Measurements from ENCODE around the gene PACSIN2.
"Not testable (repeated sequence)": the region's sequence is repeated elsewhere in the genome, so short reads cannot be mapped to it uniquely, and the experiment has no call there.

PACSIN2 gene

DNA sequence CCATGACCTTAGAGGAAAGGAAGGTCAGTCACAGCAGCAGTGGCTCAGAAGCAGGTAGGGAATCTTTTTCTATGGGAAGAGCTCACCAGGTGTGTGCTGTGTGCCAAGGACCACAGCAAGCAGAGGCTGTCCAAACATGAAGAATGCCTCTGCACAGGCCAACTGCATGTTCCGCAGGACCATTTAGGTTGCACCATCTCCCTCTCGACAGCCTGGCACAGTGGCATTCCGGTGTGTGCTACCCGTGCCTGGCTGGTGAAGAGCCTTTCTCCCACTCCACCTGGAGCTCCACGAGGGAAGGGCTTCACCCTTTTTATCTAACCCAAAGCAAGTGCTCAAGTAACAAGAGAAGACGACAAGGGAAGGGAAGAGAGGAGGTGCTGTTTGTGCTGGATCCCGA is 76.5 kb downstream of the PACSIN2 start:
- Mint-ChIP-seq H3K27ac (peak overlapping the region; percentile 31), H3K9me3 (no peaks in the 10 kb centered on the region), H3K4me3 (no peak overlapping the region), H3K36me3 (ENCODE audit: low read depth) (peaks cover 10% of the 10 kb centered on the region), H3K27me3 (ENCODE audit: low read depth, poor library complexity) (peaks cover 3% of the 10 kb centered on the region), H3K4me1 (peaks cover 67% of the 10 kb centered on the region)
- no peak for DNase-seq
- TF ChIP-seq, protein P1, sequence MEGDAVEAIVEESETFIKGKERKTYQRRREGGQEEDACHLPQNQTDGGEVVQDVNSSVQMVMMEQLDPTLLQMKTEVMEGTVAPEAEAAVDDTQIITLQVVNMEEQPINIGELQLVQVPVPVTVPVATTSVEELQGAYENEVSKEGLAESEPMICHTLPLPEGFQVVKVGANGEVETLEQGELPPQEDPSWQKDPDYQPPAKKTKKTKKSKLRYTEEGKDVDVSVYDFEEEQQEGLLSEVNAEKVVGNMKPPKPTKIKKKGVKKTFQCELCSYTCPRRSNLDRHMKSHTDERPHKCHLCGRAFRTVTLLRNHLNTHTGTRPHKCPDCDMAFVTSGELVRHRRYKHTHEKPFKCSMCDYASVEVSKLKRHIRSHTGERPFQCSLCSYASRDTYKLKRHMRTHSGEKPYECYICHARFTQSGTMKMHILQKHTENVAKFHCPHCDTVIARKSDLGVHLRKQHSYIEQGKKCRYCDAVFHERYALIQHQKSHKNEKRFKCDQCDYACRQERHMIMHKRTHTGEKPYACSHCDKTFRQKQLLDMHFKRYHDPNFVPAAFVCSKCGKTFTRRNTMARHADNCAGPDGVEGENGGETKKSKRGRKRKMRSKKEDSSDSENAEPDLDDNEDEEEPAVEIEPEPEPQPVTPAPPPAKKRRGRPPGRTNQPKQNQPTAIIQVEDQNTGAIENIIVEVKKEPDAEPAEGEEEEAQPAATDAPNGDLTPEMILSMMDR (IDR thresholded peaks at IDR 0.05): no peak

DNA sequence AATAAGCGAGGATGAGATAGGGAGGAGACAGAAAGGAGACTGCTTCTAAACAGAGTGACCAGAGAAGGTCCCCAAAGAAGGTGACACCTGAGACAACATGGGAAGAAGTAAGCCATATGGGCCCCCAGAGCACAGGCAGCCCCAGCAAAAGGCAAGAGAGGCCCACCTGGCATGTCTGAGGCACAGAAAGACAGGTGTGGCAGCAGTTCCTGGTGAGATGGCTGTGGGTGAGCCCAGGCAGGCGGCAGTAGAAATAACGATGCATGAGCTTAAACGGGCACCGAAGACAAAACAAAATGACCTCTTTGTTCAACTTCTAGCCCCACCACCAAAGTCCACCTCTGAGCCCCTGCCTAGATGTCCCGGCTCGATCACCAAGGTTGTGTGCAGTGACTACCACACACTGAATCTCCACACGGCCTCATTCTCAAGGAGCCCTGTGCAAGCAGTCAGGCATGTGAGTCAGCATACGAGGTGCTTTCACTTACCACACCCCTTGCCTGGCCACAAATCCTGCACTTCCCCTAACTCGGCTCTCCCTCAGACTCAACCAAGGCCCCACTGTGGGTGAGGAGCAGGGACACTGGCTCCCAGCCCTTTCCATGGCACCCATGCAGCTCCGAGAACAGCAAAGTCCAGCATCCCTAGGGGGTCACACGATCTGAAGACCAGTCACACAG is 77.6 kb downstream of the PACSIN2 start:
- peaks cover 3% of the 10 kb centered on the region for H3K27me3 Mint-ChIP-seq (ENCODE audit: low read depth, poor library complexity)
- H3K9me3 Mint-ChIP-seq: no peaks in the 10 kb centered on the region
- no peak overlapping the region for H3K4me3 Mint-ChIP-seq
- TF ChIP-seq, protein P1 (IDR thresholded peaks at IDR 0.05): no peak
- no peak for DNase-seq
- H3K4me1 Mint-ChIP-seq: peaks cover 71% of the 10 kb centered on the region
- peaks cover 4% of the 10 kb centered on the region for H3K36me3 Mint-ChIP-seq (ENCODE audit: low read depth)
- H3K27ac Mint-ChIP-seq: peak overlapping the region; percentile 46

DNA sequence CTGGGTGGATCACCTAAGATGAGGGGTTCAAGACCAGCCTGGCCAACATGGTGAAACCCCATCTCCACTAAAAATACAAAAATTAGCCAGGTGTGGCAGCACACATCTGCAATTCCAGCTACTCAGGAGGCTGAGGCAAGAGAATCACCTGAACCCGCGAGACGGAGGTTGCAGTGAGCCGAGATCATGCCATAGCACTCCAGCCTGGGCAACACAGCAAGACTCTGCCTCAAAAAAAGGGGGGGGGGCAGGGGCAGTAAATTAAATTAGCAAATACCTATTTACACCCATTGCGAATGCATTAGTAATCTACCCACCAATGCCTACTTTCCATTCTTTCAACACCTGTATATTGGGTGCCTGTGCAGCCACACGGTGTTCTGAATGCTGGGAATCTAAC is 78.3 kb downstream of the PACSIN2 start:
- H3K4me3 Mint-ChIP-seq; DNase-seq; H3K27ac Mint-ChIP-seq; H3K27me3 Mint-ChIP-seq (ENCODE audit: low read depth, poor library complexity); H3K36me3 Mint-ChIP-seq (ENCODE audit: low read depth); H3K9me3 Mint-ChIP-seq: not testable (repeated sequence)
- peaks cover 71% of the 10 kb centered on the region for H3K4me1 Mint-ChIP-seq

DNA sequence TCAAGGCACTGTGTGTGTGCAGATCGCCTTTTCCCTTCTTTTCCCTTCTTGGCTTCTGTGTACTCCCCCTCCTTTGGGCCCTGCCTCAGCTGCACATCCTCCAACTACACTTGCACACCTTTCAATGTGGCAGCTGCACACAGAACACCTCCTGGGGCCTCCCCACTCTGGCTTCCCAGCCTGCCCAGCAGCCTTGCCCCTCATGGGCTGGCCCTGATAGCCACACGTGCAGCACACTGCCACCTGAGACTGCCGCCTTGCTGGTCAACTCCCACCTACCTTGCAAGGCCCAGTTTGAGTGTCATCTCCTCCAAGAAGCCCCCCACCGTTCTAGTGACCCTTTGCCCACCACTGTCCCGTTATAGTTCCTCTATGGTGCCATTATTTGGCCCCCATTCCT is 80.6 kb downstream of the PACSIN2 start:
- H3K27ac Mint-ChIP-seq: no peak overlapping the region
- H3K4me1 Mint-ChIP-seq: peaks cover 60% of the 10 kb centered on the region
- H3K36me3 Mint-ChIP-seq (ENCODE audit: low read depth): peaks cover 4% of the 10 kb centered on the region
- H3K9me3 Mint-ChIP-seq: no peaks in the 10 kb centered on the region
- no peak for DNase-seq
- no peak overlapping the region for H3K4me3 Mint-ChIP-seq
- peaks cover 3% of the 10 kb centered on the region for H3K27me3 Mint-ChIP-seq (ENCODE audit: low read depth, poor library complexity)
- TF ChIP-seq, protein P1 (IDR thresholded peaks at IDR 0.05): no peak

DNA sequence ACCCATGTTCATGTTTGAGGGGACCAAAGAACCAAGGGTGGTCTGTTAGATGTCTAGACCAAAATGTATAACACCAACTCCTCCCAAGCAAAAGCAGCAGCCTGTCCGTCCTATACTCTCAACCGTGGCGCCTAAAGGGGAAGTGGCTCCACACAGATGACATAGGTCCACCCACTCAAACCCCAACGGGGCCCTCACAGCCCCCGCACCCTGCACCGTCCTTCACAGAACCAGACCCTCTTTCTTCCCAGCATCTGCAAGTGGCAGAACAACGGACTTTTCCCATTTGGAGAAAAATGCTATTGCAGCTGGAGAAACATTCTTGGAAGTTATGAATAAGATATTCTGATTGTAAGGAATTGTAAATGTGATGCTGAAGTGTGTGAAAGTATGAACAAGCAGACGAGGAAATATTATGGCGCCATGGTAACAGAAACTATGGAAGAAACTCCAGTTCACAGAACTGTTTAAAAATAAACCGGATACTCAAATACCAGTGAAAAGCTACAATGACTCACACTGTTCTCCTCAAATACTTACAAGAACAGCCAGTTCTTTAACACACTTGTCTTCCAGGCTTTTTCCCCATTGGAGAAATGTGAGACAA is 81.4 kb downstream of the PACSIN2 start:
- H3K27me3 Mint-ChIP-seq (ENCODE audit: low read depth, poor library complexity): peaks cover 3% of the 10 kb centered on the region
- H3K4me1 Mint-ChIP-seq: peaks cover 53% of the 10 kb centered on the region
- H3K27ac Mint-ChIP-seq: peak overlapping the region; percentile 38
- H3K9me3 Mint-ChIP-seq: no peaks in the 10 kb centered on the region
- peaks cover 4% of the 10 kb centered on the region for H3K36me3 Mint-ChIP-seq (ENCODE audit: low read depth)
- TF ChIP-seq, protein P1 (IDR thresholded peaks at IDR 0.05): no peak
- DNase-seq: no peak
- no peak overlapping the region for H3K4me3 Mint-ChIP-seq

DNA sequence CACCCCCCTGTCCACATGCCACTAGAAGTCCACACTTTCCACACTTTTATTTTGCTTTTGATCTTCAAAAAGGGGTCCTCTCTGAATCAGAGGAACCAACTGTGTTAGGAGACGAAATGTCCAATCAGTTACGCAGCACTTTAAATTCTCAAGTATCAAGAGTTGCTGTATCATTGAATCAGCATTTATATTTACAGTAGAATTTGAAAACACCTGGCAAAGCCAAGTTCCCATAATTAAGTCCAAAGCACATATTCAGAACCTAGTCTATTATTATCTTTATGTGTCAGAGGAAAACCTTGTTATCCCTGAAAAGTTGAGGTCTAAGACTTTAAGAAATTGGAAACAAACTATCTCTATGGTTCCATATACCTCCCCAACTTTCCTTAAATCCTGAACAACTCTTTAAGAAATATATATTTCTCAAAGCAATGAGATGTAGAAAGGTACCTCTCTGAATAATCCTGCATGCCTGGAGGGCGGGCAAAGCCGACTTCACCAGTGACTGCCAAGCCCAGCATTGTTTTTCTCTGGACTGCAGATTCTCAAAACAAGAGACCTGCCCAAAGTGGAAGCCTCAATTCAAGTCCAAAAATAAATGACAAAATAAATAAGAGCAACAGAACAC is 82.0 kb downstream of the PACSIN2 start:
- Mint-ChIP-seq H3K27me3 (ENCODE audit: low read depth, poor library complexity) (peaks cover 3% of the 10 kb centered on the region), H3K9me3 (no peaks in the 10 kb centered on the region), H3K27ac (no peak overlapping the region), H3K4me1 (peaks cover 47% of the 10 kb centered on the region), H3K4me3 (no peak overlapping the region), H3K36me3 (ENCODE audit: low read depth) (peaks cover 4% of the 10 kb centered on the region)
- TF ChIP-seq, protein P1 (IDR thresholded peaks at IDR 0.05): no peak
- no peak for DNase-seq

Measured in nephron progenitor cell (in vitro differentiated cells).